ENCODE results near the gene SEMA5A. TPM values are rescaled to one million over a fixed set of nuclear protein-coding genes. Genes with fewer than 3 reads are reported as not detected.

The SEMA5A gene
- total and polyA plus RNA-seq, 2 of the 8 experiments (the other 6 are each of a cell fraction or from before 2014, with no cell fraction given), result 5.3 to 8.9 TPM

DNA sequence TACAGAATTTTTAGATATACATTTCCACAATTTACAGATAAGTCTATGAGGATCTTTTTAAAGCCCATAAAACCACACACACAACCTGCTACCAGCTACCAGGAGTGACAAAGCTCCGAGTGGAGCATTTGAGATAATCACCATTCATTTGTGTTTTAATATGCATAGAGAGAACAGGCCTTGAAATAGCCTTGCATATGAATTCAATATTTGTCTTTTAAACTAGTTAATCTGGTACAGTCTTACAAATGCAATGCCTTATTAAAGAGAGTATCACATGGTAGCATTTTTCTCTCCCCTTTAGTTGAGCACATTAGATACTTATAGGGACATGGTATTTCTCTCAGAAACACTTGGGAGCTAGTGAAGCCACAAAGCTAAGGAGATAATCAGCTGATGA lies 49.1 kb downstream of the SEMA5A start (continued):
- TF ChIP-seq CHD7 (IDR thresholded peaks at IDR 0.05; ENCODE audit: insufficient replicate concordance, low read length) (no peak), BRCA1 (IDR thresholded peaks at IDR 0.05; ENCODE audit: low read depth, low read length) (no peak), CTCF (IDR thresholded peaks at IDR 0.05; ENCODE audit: control extremely low read depth in 1 of 3, insufficient read depth in 1 of 3, low read depth in 1 of 3, low read length in 3 of 3) (no peak), TBP (IDR thresholded peaks at IDR 0.05; ENCODE audit: low read depth, low read length) (no peak), JUN (IDR thresholded peaks at IDR 0.05; ENCODE audit: low read depth, low read length) (no peak), SRF (IDR thresholded peaks at IDR 0.05; ENCODE audit: low read depth, low read length) (no peak), CREB1 (IDR thresholded peaks at IDR 0.05) (no peak), POLR2A (IDR thresholded peaks at IDR 0.05; ENCODE audit: control extremely low read depth in 1 of 2, low read depth in 2 of 2, low read length in 2 of 2) (no peak), POU5F1 (IDR thresholded peaks at IDR 0.05; ENCODE audit: low read depth, low read length) (no peak)

Data from H1 (cell line).